Measurements from ENCODE around the gene DPPA3. TPM values are rescaled to one million over a fixed set of nuclear protein-coding genes. Genes with fewer than 3 reads are reported as not detected.
"Not testable (repeated sequence)": the region's sequence is repeated elsewhere in the genome, so short reads cannot be mapped to it uniquely, and the experiment has no call there.

Gene DPPA3
- polyA plus RNA-seq, 3 donors from 2014 or later: not detected

DNA sequence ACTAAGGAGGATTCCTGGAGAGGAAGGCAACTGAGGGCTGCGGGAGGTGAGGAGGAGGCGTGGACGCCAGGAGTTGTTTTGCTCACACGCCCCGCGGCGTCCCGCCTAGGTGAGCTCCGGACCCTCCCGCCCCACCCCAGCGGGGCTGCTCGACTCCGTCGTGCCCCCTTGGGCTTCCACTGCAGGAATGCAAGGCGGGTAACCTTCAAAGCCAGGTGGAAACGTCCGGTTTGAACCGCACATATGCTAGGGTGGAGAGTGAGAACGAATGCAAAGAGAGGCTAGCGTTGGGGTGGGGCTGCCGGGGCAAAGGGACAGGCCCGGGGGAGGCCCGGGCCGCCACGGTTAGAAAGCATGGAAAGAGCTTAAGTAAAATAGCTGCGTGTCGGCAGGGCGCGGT is 5.4 kb upstream of the DPPA3 start:
- H3K36me3 Mint-ChIP-seq: no peaks in the 10 kb centered on the region
- H3K27me3 Mint-ChIP-seq (ENCODE audit: low read depth in 3 of 3): peaks cover 0 to 2% (median 2%) of the 10 kb centered on the region in 3 donors
- peaks cover 0 to 2% (median 0%) of the 10 kb centered on the region in 6 donors for H3K9me3 Mint-ChIP-seq
- DNase-seq: no peak
- no peak overlapping the region for H3K27ac Mint-ChIP-seq
- no peak overlapping the region for H3K4me3 Mint-ChIP-seq
- H3K4me1 Mint-ChIP-seq: no peaks in the 10 kb centered on the region

DNA sequence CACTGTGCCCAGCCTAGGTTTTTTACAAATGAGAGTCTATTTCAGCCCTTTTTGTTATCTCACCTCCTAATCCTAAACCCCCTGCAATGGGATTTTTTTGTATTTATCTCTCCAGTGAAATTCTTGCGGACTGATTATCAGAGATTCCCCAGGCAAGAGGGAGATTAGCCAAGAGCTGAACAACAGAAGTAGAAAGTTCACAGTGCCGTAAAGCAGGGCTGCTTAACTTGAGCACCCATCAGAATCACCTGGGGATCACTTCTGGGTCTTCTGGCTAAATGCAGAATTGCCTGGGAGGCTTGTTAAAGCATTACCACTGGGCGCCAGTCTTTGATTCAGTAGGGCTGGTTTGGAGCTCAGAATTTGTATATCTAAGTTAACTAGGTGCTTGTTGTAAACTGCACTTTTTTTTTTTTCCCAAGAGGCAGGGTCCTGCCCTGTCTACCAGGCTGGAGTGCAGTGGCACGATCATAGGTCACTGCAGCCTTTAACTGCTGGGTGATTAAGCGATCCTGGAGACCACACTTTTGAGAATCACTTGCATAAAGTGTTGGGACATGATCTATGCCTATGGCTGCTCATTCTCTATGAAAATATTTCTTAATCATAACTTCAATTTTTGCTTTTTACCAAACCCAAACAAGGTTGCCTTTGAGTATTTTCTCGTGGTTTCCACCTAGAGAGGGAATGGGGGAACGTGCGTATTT is 1.1 kb upstream of the DPPA3 start:
- no peaks in the 10 kb centered on the region for H3K4me1 Mint-ChIP-seq
- H3K27ac Mint-ChIP-seq: no peak overlapping the region
- peaks cover 0 to 5% (median 2%) of the 10 kb centered on the region in 3 donors for H3K27me3 Mint-ChIP-seq (ENCODE audit: low read depth in 3 of 3)
- H3K4me3 Mint-ChIP-seq: no peak overlapping the region
- H3K36me3 Mint-ChIP-seq: no peaks in the 10 kb centered on the region
- H3K9me3 Mint-ChIP-seq: peaks cover 0 to 2% (median 0%) of the 10 kb centered on the region in 6 donors
- no peak for DNase-seq

DNA sequence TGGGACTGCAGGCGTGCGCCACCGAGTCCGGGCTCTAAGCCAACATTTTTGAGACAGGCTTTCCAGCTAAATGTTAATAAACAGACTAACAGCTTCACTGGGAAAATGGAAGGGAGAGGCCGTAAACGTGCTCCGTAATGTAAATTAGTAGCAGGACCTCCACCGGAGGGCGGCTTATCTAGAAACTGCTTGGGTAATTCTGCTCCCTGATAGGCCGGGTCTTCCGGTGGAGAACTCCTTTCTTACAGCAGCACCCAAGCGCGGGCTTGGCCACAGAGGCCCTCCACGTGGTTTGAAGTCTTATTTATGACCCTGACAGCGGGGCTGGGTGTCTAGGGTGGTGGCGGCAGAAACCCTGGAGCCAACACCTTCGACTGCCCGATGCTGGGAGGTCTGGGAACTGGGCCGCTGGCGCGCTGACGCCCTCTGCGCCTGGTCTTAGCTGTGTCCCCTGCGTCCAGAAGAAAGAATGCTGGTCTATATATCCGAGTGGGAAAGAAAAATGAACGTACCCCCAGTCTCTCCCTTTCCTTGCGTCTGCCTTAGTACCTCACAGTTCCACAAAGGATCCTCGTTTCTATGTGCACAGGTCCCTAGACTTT is 1.7 kb downstream of the DPPA3 start:
- H3K27ac Mint-ChIP-seq: no peak overlapping the region
- no peaks in the 10 kb centered on the region for H3K36me3 Mint-ChIP-seq
- peaks cover 0 to 5% (median 2%) of the 10 kb centered on the region in 3 donors for H3K27me3 Mint-ChIP-seq (ENCODE audit: low read depth in 3 of 3)
- no peak overlapping the region for H3K4me3 Mint-ChIP-seq
- peaks cover 0 to 2% (median 0%) of the 10 kb centered on the region in 6 donors for H3K9me3 Mint-ChIP-seq
- no peak for DNase-seq
- H3K4me1 Mint-ChIP-seq: no peaks in the 10 kb centered on the region

DNA sequence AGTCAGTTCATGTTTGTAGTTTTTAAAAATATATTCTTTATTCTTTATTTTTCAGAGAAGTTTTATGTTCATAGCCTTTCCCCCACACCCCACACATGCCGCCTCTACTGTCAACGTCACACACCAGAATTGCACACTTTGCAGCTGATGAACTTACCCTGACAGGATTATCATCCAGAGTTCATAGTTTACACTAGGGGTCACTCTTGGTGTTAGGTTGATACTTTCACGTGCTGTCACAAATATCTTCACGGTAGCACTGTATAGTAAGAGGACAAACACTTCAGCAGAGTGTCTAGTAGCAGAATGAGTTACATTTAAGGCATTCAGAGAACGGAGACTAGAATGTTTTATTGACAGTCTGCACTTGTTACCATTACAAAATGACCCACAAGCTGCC is 5.1 kb downstream of the DPPA3 start:
- Mint-ChIP-seq H3K27me3 (ENCODE audit: low read depth in 3 of 3) (peaks cover 0 to 8% (median 3%) of the 10 kb centered on the region in 3 donors), H3K4me3 (no peak overlapping the region), H3K4me1 (no peaks in the 10 kb centered on the region), H3K27ac (no peak overlapping the region), H3K9me3 (peaks cover 0 to 2% (median 0%) of the 10 kb centered on the region in 6 donors), H3K36me3 (no peaks in the 10 kb centered on the region)
- DNase-seq: peak in 2 of 3 donors; percentile 9 to 12

DNA sequence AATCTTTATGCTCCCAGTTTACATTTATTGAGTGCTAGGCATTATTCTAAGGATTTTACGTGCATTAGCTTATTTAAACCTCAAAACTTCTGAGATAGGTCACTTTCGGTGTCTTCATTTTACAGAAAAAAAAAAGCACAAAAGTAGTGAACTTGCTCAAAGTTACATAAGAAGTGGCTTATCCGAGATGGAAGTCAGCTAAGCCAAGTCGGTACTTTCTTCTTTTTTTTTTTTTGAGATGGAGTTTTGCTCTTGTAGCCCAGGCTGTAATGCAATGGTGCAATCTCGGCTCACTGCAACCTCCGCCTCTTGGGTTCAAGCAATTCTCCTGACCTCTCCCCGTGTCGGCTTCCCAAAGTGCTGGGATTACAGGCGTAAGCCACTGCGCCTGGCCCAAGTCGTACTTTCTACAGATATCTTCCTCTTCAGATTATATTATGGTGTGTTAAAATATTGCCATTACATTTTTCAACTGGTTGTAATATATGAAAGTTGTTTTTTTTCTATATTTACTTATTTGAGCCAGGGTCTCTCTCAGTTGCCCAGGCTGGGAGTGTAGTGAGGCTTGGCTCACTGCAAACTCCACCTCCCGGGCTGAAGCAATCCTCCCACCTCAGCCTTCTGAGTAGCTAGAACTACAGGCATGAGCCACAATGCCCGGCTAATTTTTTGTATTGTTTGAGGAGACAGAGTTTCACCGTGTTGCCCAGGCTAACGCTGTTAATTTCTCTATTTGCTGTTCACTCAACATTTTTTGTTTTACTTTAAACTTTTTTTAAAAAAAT is 8.9 kb downstream of the DPPA3 start:
- DNase-seq: no peak
- H3K4me1 Mint-ChIP-seq: no peaks in the 10 kb centered on the region
- no peaks in the 10 kb centered on the region for H3K36me3 Mint-ChIP-seq
- H3K27me3 Mint-ChIP-seq (ENCODE audit: low read depth in 3 of 3): peaks cover 0 to 3% (median 3%) of the 10 kb centered on the region in 3 donors
- H3K9me3 Mint-ChIP-seq: peaks cover 0 to 2% (median 0%) of the 10 kb centered on the region in 6 donors
- H3K27ac Mint-ChIP-seq: no peak overlapping the region
- no peak overlapping the region for H3K4me3 Mint-ChIP-seq

DNA sequence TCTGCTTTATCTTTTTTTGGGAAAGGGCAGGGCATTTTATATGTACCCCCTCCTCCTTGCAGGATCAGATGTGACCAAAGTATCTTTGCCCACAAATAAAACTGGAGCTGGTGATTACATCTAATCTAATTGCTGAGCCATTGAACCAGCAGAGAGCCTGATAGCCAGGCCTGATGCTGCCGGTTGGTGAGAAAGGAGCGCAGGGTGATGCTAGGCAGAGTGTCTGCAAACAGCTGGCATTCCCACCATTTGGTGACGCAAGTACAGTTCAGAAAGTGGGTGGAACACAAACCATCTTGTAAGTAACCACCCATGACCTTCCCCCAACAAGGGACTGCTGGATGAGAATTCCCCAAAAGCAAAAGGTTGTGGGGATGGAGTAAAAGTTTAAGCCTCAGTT is 12.7 kb downstream of the DPPA3 start:
- Mint-ChIP-seq H3K4me1 (no peaks in the 10 kb centered on the region), H3K36me3 (no peaks in the 10 kb centered on the region)

DNA sequence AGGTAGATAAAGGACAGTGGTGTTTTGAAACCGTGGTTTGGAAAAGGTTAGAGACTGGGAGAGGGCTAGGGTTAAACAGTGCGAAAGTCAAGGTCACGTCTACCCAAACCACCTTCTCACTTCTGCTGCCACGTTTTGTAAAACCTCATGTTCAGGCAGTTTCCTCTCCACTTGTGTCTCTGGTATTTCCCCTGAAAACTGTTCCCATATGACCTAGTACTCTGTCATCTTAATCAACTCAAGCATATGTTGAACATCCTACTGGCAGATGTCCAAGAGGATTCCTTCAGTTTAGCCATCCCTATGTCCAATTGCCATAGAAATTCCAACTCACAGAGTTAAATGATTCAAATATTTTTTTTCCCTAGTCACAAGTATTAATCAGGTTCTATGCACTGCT is 18.5 kb downstream of the DPPA3 start:
- Mint-ChIP-seq H3K4me3 (no peak overlapping the region), H3K4me1 (no peaks in the 10 kb centered on the region), H3K27me3 (ENCODE audit: low read depth in 3 of 3) (peaks cover 2 to 15% (median 9%) of the 10 kb centered on the region in 3 donors), H3K27ac (no peak overlapping the region), H3K9me3 (no peaks in the 10 kb centered on the region), H3K36me3 (no peaks in the 10 kb centered on the region)
- DNase-seq: no peak

More for the DNA sequence above, 12.7 kb downstream of the DPPA3 start:
- Mint-ChIP-seq H3K27ac (no peak overlapping the region), H3K9me3 (peaks cover 0 to 2% (median 0%) of the 10 kb centered on the region in 6 donors), H3K27me3 (ENCODE audit: low read depth in 3 of 3) (peaks cover 0 to 5% (median 3%) of the 10 kb centered on the region in 3 donors), H3K4me3 (no peak overlapping the region)
- DNase-seq: no peak

DNA sequence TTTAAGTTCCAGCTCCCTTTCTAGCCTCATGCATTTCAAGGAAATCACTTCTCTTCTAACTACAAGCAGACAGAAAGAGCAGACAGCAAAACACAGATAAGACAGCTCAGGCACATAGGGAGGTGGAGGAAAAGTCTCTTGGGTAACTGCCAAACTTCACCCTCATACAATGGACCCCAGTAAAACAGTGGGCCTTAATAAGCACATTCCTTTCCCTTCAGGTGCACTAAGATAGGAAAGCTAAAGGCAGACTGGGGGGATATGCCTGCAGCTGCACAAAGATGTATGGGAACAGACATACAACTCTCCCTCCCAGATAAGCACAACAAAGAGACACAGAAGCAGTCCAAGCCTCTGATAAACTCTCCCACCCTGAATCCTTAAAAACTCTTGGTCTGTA is 19.8 kb downstream of the DPPA3 start:
- not testable (repeated sequence) for DNase-seq, H3K27ac Mint-ChIP-seq, H3K4me3 Mint-ChIP-seq, H3K4me1 Mint-ChIP-seq, H3K9me3 Mint-ChIP-seq, H3K36me3 Mint-ChIP-seq
- peaks cover 2 to 15% (median 6%) of the 10 kb centered on the region in 3 donors for H3K27me3 Mint-ChIP-seq (ENCODE audit: low read depth in 3 of 3)

DNA sequence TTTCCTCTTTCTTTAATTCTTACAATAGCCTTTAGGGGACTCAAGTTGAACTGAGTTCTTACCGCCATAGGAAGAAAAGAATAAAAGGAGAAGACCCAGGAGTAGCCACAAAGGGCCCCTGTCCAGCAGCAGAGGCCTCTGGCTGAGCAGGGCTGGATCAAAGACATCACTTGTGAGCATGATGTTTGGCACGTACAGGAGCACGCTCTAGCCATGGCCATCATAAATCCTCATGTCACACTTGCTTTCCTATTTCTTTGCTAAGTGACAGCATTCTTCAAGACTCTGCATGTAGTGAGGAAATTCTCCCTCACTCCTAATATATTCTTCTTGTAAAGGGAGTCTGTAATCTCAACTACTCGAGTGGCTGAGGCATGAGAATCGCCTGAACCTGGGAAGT is 20.3 kb downstream of the DPPA3 start:
- no peaks in the 10 kb centered on the region for H3K4me1 Mint-ChIP-seq
- no peaks in the 10 kb centered on the region for H3K36me3 Mint-ChIP-seq
- no peak overlapping the region for H3K4me3 Mint-ChIP-seq
- H3K9me3 Mint-ChIP-seq: no peaks in the 10 kb centered on the region
- no peak for DNase-seq
- H3K27ac Mint-ChIP-seq: no peak overlapping the region
- peaks cover 2 to 15% (median 6%) of the 10 kb centered on the region in 3 donors for H3K27me3 Mint-ChIP-seq (ENCODE audit: low read depth in 3 of 3)

DNA sequence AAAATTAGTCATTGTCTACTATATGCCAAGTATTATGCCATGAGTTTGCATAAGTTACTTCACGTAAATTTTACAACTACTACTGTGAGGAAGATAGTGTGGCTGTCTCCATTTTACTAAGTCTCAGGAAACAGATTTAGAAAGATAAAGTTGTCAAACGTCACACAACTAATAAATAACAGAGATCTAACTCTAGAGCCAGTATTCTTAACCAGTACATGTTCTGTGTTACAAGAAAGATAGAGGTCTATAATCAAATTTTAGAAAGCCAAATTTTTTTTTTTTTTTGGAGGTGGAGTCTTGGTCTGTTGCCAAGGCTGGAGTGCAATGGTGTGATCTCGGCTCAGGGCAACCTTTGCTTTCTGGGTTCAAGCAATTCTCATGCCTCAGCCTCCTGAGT is 21.8 kb downstream of the DPPA3 start:
- DNase-seq: no peak
- H3K27ac Mint-ChIP-seq: no peak overlapping the region
- no peaks in the 10 kb centered on the region for H3K36me3 Mint-ChIP-seq
- H3K27me3 Mint-ChIP-seq (ENCODE audit: low read depth in 3 of 3): peaks cover 2 to 15% (median 6%) of the 10 kb centered on the region in 3 donors
- H3K9me3 Mint-ChIP-seq: no peaks in the 10 kb centered on the region
- no peaks in the 10 kb centered on the region for H3K4me1 Mint-ChIP-seq
- H3K4me3 Mint-ChIP-seq: no peak overlapping the region

DNA sequence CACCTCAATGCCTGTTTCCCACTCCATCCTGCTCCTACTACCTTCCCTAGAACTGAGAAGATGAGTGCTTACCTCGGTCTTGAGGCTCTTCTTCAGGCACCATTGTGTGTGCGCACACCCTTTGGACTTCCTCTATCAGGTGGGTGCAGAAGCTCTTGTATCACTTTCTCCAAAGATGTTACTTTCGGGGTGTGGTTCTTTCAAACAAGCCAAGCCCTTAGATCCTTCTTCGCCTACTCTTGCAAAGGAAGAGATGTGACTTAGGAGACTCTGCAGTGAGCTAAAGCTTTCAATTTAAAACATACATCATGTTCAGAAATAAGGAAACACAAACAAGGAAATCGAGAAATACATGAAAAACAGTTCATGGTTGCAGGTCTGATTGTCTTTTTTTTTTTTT is 36.0 kb downstream of the DPPA3 start, which contains the start of gene CLEC4C:
TSS of gene CLEC4C (minus strand) at position 130 of the 400 bp plus-strand sequence. CDS start at position 103, 27 bp downstream.
- peak within 1 kb of the TSS in 1 of 5 donors; percentile 24 for H3K4me3 Mint-ChIP-seq
- H3K9me3 Mint-ChIP-seq: peaks cover 0 to 3% (median 0%) of the 10 kb centered on the region in 6 donors
- DNase-seq: no peak
- H3K36me3 Mint-ChIP-seq: peaks cover 0 to 8% (median 0%) of the 10 kb centered on the region in 3 donors
- H3K4me1 Mint-ChIP-seq: peaks cover 12 to 13% of the 10 kb centered on the region in 2 donors
- peak within 1 kb of the TSS in 1 of 6 donors; percentile 19 for H3K27ac Mint-ChIP-seq
- peaks cover 0 to 2% (median 0%) of the 10 kb centered on the region in 3 donors for H3K27me3 Mint-ChIP-seq (ENCODE audit: low read depth in 3 of 3)

DNA sequence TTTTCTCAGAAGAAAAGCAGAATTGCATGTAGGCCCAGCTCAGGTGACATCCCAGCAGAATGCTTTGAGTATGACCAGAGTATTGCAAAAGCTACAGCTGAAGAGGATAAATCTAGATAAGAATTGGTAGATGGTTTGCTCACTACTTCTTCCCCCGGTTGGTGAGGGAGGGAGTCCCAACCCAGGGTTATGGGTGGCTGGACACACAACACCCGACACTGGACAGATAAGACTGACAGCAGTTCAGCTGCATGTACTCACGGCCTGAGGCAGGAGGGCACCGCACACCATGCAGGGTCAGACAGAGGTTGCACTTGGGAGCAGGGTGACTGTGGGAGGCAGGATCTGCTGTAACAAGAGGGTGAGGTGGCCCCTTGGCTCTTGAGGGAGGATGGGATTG is 37.6 kb downstream of the DPPA3 start:
- H3K36me3 Mint-ChIP-seq: peaks cover 0 to 8% (median 0%) of the 10 kb centered on the region in 3 donors
- H3K4me3 Mint-ChIP-seq: no peak overlapping the region
- H3K4me1 Mint-ChIP-seq: peaks cover 27 to 28% of the 10 kb centered on the region in 2 donors
- peaks cover 0 to 3% (median 0%) of the 10 kb centered on the region in 6 donors for H3K9me3 Mint-ChIP-seq
- no peak overlapping the region for H3K27ac Mint-ChIP-seq
- DNase-seq: no peak
- peaks cover 0 to 2% (median 0%) of the 10 kb centered on the region in 3 donors for H3K27me3 Mint-ChIP-seq (ENCODE audit: low read depth in 3 of 3)

DNA sequence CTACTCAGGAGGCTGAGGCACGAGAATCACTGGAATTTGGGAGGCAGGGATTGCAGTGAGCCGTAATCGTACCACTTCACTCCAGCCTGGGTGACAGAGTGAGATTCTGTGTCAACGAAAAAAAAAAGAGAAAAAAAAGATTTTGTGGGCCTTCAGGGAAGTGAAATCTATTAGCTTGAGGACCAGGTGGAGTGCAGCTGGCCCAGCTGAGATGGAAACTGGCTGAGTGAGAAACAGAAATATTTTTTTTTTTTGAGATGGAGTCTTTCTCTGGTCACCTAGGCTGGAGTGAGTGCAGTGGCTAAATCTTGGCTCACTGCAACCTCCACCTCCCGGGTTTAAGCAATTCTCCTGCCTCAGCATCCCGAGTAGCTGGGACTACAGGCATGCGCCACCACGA is 38.2 kb downstream of the DPPA3 start:
- peaks cover 33% of the 10 kb centered on the region in 2 donors for H3K4me1 Mint-ChIP-seq
- DNase-seq: no peak
- H3K36me3 Mint-ChIP-seq: peaks cover 0 to 8% (median 0%) of the 10 kb centered on the region in 3 donors
- peaks cover 0 to 3% (median 0%) of the 10 kb centered on the region in 6 donors for H3K9me3 Mint-ChIP-seq
- H3K27ac Mint-ChIP-seq: no peak overlapping the region
- H3K27me3 Mint-ChIP-seq (ENCODE audit: low read depth in 3 of 3): peaks cover 0 to 2% (median 2%) of the 10 kb centered on the region in 3 donors
- no peak overlapping the region for H3K4me3 Mint-ChIP-seq
